ENCODE data around the gene PRMT1.
A peak's percentile ranks its signal among the peaks of the same experiment; 100 is the strongest.

The PRMT1 gene

DNA sequence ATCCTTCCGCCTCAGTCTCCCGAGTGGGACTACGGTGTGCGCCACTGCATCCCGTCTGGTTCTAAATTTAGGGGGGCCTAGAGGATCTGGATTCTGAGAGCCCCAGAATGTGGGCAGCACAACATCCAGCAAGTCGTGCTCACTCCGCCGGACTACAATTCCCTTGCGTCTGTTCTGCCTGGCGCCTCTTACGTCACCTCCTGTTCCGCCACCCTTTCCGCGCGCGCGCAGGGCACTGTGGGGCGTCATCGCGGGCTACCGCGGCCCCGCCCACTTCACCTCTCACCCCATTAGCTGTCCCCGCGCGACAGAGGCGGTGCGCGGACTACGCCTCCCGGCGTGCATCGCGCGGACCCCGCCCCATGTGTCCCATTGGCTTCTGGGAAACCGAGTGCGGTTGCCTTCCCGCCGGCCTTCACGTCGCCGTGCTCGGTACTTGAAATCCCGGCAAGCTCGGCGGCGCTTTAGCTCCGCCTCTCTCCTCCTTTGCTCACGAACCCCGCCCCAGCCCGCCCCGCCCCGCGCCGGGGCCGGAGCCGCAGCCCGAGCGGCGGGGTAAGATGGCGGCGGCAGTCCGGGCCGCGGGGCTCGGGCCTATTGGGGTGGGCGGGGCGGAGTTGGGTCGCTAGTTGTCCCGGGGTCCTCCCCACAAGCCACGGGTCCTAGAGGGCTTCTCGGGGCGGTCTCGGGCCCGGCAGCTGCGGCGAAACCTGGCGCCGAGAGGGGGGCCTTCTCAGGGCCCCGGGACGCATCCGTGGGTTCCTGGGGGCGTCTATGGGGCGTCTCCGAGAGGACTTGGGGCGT lies 35.2 kb upstream of the PRMT1 start, which contains the start of gene SCAF1:
Gene SCAF1, plus strand, starts transcription at position 522 of the 804 bp plus-strand sequence. CDS start 2,818 bp downstream, outside the sequence.
- no peak for TF ChIP-seq CTCF (IDR thresholded peaks at IDR 0.05; ENCODE audit: extremely low read depth, insufficient read depth, missing control alignments)
- DNase-seq (ENCODE audit: low spot score): peak; percentile 99
- in situ Hi-C loops (cut with MboI; ENCODE audit: low pct_unique_long_range_greater_than_20kb, low sequenced_read_pairs, unreplicated experiment): no loop called here

DNA sequence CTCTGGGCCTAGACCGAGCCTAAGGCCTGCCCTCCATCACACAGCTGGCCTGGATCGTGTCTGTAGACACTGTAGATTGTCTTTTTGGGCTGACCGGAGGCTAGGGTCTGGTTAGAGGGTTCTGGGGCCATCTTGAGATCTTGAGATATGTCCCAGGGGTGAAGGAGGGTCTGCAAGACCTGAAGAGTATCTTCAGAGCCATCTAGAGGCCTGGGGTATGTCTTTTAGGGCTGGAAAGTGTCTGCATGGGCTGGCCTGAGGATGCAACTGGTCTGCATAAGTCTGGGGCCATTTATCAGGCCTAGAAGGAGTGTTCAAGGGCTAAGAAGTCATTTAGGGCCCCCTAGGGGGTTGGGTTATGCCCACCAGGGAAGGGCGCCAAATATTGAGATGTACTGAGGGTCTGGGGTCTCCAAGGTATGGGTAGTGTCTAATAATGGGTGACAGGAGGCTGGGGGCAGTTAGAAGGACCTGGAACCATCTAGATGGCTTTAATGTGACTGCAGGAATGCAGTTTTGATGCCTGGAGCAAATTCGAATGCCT lies 34.5 kb upstream of the PRMT1 start:
- TF ChIP-seq CTCF (IDR thresholded peaks at IDR 0.05; ENCODE audit: extremely low read depth, insufficient read depth, missing control alignments): no peak
- DNase-seq (ENCODE audit: low spot score): no peak
- in situ Hi-C loops (cut with MboI; ENCODE audit: low pct_unique_long_range_greater_than_20kb, low sequenced_read_pairs, unreplicated experiment): no loop called here

DNA sequence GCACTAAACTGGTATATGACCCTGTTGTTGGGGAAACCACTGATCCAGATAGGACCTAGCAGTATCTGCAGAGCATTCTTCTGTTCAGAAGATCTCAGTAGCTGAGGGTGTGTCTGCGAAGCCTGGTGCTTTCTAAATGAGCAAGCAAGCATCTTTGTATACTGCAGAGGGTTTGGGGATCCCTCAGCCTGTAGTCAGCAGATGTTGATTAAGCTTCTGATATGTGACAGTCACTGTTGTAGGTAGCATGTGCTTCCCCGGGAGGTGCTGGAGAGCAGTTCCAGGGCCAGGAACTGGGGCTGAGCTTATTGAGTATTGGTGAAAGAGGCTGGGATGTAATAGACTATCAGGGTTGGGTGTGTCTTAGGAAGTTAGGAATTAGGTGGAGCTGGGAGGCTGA lies 33.6 kb upstream of the PRMT1 start:
- no peak for TF ChIP-seq CTCF (IDR thresholded peaks at IDR 0.05; ENCODE audit: extremely low read depth, insufficient read depth, missing control alignments)
- in situ Hi-C loops (cut with MboI; ENCODE audit: low pct_unique_long_range_greater_than_20kb, low sequenced_read_pairs, unreplicated experiment): no loop called here
- no peak for DNase-seq (ENCODE audit: low spot score)

DNA sequence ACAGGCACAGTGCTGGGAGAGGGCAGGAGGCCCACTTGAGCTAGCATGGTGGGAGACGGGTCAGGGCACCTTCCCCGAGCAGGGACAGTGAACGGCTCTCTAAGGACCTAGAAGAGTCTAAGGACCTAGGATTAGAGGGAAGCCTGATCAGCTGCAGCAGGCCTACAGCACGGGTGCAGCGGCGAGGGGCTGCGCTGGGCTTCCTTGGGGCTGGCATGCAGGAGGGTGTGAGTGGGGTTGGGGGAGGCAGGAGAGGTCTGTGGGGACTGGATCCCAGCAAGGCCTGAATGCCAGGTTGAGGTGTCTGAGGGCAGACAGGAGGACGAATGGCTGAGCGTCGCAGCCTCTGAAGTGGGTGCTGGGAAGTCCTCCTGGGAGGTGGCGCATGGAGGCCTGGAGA lies 31.5 kb upstream of the PRMT1 start:
- no peak for DNase-seq (ENCODE audit: low spot score)
- TF ChIP-seq CTCF (IDR thresholded peaks at IDR 0.05; ENCODE audit: extremely low read depth, insufficient read depth, missing control alignments): no peak
- in situ Hi-C loops (cut with MboI; ENCODE audit: low pct_unique_long_range_greater_than_20kb, low sequenced_read_pairs, unreplicated experiment): no loop called here

GRCh38 chr19:49645995-49646394 lies 31.1 kb upstream of the PRMT1 start:
- no peak for DNase-seq (ENCODE audit: low spot score)
- no peak for TF ChIP-seq CTCF (IDR thresholded peaks at IDR 0.05; ENCODE audit: extremely low read depth, insufficient read depth, missing control alignments)
- in situ Hi-C loops (cut with MboI; ENCODE audit: low pct_unique_long_range_greater_than_20kb, low sequenced_read_pairs, unreplicated experiment): no loop called here

- no peak for DNase-seq (ENCODE audit: low spot score)
- no peak for TF ChIP-seq CTCF (IDR thresholded peaks at IDR 0.05; ENCODE audit: extremely low read depth, insufficient read depth, missing control alignments)
- in situ Hi-C loops (cut with MboI; ENCODE audit: low pct_unique_long_range_greater_than_20kb, low sequenced_read_pairs, unreplicated experiment): no loop called here
Observed at GRCh38 chr19:49646586-49646985, 30.5 kb upstream of the PRMT1 start.
